ENCODE data around the gene TXN. TPM values are rescaled to one million over a fixed set of nuclear protein-coding genes. Genes with fewer than 3 reads are reported as not detected.
"Not testable (repeated sequence)": the region's sequence is repeated elsewhere in the genome, so short reads cannot be mapped to it uniquely, and the experiment has no call there.

TXN gene
- polyA plus RNA-seq, 1 donor, result 53.5 TPM

GRCh38 chr9:110207071-110207641 is 49.2 kb downstream of the TXN start:
- DNase-seq, result no peak

GRCh38 chr9:110206389-110206788 is 49.9 kb downstream of the TXN start:
- DNase-seq, result no peak

- DNase-seq, result not testable (repeated sequence)
Observed at GRCh38 chr9:110205612-110206011, 50.7 kb downstream of the TXN start.

GRCh38 chr9:110202232-110202631 is 54.1 kb downstream of the TXN start:
- DNase-seq, result no peak

GRCh38 chr9:110199643-110200042 is 56.7 kb downstream of the TXN start:
- DNase-seq, result no peak

- no peak for DNase-seq
Observed at GRCh38 chr9:110198357-110198756, 58.0 kb downstream of the TXN start.

GRCh38 chr9:110197330-110198187 is 58.7 kb downstream of the TXN start:
- DNase-seq, result no peak

GRCh38 chr9:110196084-110196499 is 60.2 kb downstream of the TXN start:
- DNase-seq, result not testable (repeated sequence)

Other genes with a start within 250 kb of the TXN start
- 0.36 TPM for gene C9orf152, start 48.3 kb downstream of the TXN start, polyA plus RNA-seq (ENCODE audit: insufficient read length)
- not detected for gene TXNDC8, start 81.4 kb upstream of the TXN start, polyA plus RNA-seq (ENCODE audit: insufficient read length)